ENCODE results near the gene CKB. TPM values are rescaled to one million over a fixed set of nuclear protein-coding genes. Genes with fewer than 3 reads are reported as not detected.

The CKB gene
- total RNA-seq, 3 donors from 2014 or later: 1,316 to 3,346 (median 2,079) TPM

- no peak for ATAC-seq
Measured at GRCh38 chr14:103519837-103520212, 2.8 kb downstream of the CKB start.

GRCh38 chr14:103519043-103519836 is 3.4 kb downstream of the CKB start:
- Histone ChIP-seq H3K9me3 (no peaks in the 10 kb centered on the region), H3K4me1 (ENCODE audit: low read depth) (peaks cover 23% of the 10 kb centered on the region), H3K36me3 (ENCODE audit: low read depth) (no peaks in the 10 kb centered on the region), H3K4me3 (no peak overlapping the region)
- no peak for TF ChIP-seq CTCF (IDR thresholded peaks at IDR 0.05)
- intact Hi-C loops (cut with DNase I, micrococcal nuclease): no loop called here
- peak in 2 of 3 donors; percentile 37 to 55 for DNase-seq
- ATAC-seq: no peak

More at GRCh38 chr14:103519837-103520212, 2.8 kb downstream of the CKB start:
- Histone ChIP-seq H3K4me1 (ENCODE audit: low read depth) (peaks cover 28% of the 10 kb centered on the region), H3K36me3 (ENCODE audit: low read depth) (no peaks in the 10 kb centered on the region), H3K4me3 (no peak overlapping the region), H3K9me3 (no peaks in the 10 kb centered on the region)
- peak in 2 of 3 donors; percentile 57 to 59 for DNase-seq
- no peak for TF ChIP-seq CTCF (IDR thresholded peaks at IDR 0.05)
- intact Hi-C loops (cut with DNase I, micrococcal nuclease): no loop called here

- peak; percentile 44 for ATAC-seq
- peak; percentile 73 to 86 (median 84) for DNase-seq
- intact Hi-C loops (cut with DNase I, micrococcal nuclease): no loop called here
- H3K36me3 ChIP-seq (ENCODE audit: low read depth): no peaks in the 10 kb centered on the region
- H3K4me3 ChIP-seq: no peak overlapping the region
- H3K9me3 ChIP-seq: no peaks in the 10 kb centered on the region
- H3K4me1 ChIP-seq (ENCODE audit: low read depth): peaks cover 23% of the 10 kb centered on the region
- peak; percentile 90 for TF ChIP-seq CTCF (IDR thresholded peaks at IDR 0.05)
Measured at GRCh38 chr14:103518422-103519042, 4.1 kb downstream of the CKB start.

GRCh38 chr14:103517721-103518421 is 4.8 kb downstream of the CKB start:
- DNase-seq: peak in 2 of 3 donors; percentile 60 to 65
- H3K4me1 ChIP-seq (ENCODE audit: low read depth): peaks cover 25% of the 10 kb centered on the region
- no peak for TF ChIP-seq CTCF (IDR thresholded peaks at IDR 0.05)
- no peak overlapping the region for H3K4me3 ChIP-seq
- intact Hi-C loops (cut with DNase I, micrococcal nuclease): no loop called here
- no peak for ATAC-seq
- no peaks in the 10 kb centered on the region for H3K9me3 ChIP-seq
- H3K36me3 ChIP-seq (ENCODE audit: low read depth): no peaks in the 10 kb centered on the region

GRCh38 chr14:103517174-103517566 is 5.5 kb downstream of the CKB start:
- intact Hi-C loops (cut with DNase I, micrococcal nuclease): no loop called here
- ATAC-seq: no peak
- Histone ChIP-seq H3K4me1 (ENCODE audit: low read depth) (peaks cover 29% of the 10 kb centered on the region), H3K9me3 (no peaks in the 10 kb centered on the region), H3K36me3 (ENCODE audit: low read depth) (no peaks in the 10 kb centered on the region), H3K4me3 (no peak overlapping the region)
- peak in 1 of 3 donors; percentile 29 for DNase-seq
- TF ChIP-seq CTCF (IDR thresholded peaks at IDR 0.05): no peak
